ENCODE measurements around the gene SAP30BP. TPM values are rescaled to one million over a fixed set of nuclear protein-coding genes. Genes with fewer than 3 reads are reported as not detected.

SAP30BP gene
- 100 to 1,000 TPM in 2 of 4 donors, 10 to 100 TPM in 2; 65.3 to 117 (median 101) TPM for total RNA-seq

DNA sequence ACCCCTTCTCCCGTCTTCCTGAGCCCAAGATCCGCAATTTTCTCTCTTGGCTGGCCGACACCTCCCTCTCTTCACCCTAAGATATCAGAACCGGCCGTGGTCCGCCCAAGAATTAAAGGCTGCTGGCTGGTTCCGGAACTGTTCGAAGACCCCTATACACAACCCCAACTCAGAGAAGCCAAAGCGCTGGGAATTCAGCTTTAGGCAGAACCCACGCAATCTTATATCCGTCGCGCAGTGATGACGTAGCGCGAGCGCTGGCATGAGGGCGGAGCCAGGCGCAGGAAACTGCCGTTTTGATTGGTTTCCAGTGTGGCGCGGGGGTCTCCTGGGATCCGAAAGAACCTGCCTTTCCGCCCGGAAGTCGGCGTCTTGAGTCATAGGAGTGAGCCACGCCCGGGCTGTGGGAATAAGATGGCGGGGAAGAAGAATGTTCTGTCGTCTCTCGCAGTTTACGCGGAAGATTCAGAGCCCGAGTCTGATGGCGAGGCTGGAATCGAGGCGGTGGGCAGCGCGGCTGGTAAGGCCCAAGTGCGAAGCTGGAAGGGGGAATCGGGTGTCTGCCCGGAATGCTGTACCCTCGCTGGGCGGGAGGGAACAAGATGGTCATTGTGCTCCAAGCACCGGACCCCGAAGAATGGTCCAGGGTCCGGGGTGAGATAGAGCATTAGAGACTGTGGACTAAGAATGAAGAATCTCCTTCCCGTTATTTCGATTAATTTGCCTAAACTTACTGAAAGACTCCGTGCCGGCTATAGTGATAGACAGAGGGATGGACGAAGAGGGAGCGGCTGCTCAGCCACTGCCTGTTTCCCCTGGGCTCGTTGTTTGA, at the start of gene SAP30BP, which contains the start of gene RECQL5:
SAP30BP (plus strand) TSS at position 380 of the 832 bp plus-strand sequence; CDS start at position 415, 35 bp downstream.
RECQL5 (minus strand) TSS at position 196 of the 832 bp plus-strand sequence. CDS start 597 bp downstream, outside the sequence.
- peaks cover 0 to 26% (median 6%) of the 10 kb centered on the region in 4 donors for H3K4me1 ChIP-seq
- H3K4me3 ChIP-seq: peak within 1 kb of the TSS; percentile 85 to 98 (median 92)
- H3K27me3 ChIP-seq: no peaks in the 10 kb centered on the region
- peak; percentile 83 to 85 for TF ChIP-seq POLR2A (IDR thresholded peaks at IDR 0.05)
- TF ChIP-seq, protein P1, sequence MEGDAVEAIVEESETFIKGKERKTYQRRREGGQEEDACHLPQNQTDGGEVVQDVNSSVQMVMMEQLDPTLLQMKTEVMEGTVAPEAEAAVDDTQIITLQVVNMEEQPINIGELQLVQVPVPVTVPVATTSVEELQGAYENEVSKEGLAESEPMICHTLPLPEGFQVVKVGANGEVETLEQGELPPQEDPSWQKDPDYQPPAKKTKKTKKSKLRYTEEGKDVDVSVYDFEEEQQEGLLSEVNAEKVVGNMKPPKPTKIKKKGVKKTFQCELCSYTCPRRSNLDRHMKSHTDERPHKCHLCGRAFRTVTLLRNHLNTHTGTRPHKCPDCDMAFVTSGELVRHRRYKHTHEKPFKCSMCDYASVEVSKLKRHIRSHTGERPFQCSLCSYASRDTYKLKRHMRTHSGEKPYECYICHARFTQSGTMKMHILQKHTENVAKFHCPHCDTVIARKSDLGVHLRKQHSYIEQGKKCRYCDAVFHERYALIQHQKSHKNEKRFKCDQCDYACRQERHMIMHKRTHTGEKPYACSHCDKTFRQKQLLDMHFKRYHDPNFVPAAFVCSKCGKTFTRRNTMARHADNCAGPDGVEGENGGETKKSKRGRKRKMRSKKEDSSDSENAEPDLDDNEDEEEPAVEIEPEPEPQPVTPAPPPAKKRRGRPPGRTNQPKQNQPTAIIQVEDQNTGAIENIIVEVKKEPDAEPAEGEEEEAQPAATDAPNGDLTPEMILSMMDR (IDR thresholded peaks at IDR 0.05): peak in 1 of 6 experiments; percentile 3
- no peaks in the 10 kb centered on the region for H3K9me3 ChIP-seq
- DNase-seq: peak; percentile 96 to 99 (median 99)
- H3K36me3 ChIP-seq: peaks cover 0 to 42% (median 0%) of the 10 kb centered on the region in 3 donors
- peak within 1 kb of the TSS; percentile 81 to 91 (median 86) for H3K27ac ChIP-seq

DNA sequence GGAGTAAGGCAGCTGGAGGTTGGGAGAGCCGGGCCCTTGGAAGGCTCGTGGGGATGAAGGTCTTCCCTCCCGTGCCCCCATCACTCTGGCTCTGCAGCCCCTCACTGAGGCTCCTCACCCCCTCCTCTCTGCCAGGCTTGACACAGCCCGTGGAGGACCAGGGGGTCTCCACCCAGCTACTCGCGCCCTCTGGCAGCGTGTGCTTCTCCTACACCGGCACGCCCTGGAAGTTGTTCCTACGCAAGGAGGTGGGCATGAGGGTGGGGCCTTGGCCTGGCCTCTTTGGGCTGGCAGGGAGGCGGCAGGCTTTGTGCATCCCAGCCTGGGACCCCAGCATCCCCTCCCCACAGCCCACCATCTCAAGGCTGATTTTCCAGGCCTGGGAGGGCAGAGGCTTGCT, 49.5 kb upstream of the SAP30BP start:
- peaks cover 0 to 46% (median 3%) of the 10 kb centered on the region in 4 donors for H3K4me1 ChIP-seq
- no peaks in the 10 kb centered on the region for H3K27me3 ChIP-seq
- DNase-seq: no peak
- H3K27ac ChIP-seq: peak overlapping the region in 3 of 4 donors; percentile 79 to 98 (median 92)
- peak overlapping the region in 2 of 4 donors; percentile 22 to 32 for H3K4me3 ChIP-seq
- H3K9me3 ChIP-seq: no peaks in the 10 kb centered on the region
- H3K36me3 ChIP-seq: peaks cover 0 to 95% (median 0%) of the 10 kb centered on the region in 3 donors
- TF ChIP-seq, protein P1 (IDR thresholded peaks at IDR 0.05): no peak
- no peak for TF ChIP-seq POLR2A (IDR thresholded peaks at IDR 0.05)

DNA sequence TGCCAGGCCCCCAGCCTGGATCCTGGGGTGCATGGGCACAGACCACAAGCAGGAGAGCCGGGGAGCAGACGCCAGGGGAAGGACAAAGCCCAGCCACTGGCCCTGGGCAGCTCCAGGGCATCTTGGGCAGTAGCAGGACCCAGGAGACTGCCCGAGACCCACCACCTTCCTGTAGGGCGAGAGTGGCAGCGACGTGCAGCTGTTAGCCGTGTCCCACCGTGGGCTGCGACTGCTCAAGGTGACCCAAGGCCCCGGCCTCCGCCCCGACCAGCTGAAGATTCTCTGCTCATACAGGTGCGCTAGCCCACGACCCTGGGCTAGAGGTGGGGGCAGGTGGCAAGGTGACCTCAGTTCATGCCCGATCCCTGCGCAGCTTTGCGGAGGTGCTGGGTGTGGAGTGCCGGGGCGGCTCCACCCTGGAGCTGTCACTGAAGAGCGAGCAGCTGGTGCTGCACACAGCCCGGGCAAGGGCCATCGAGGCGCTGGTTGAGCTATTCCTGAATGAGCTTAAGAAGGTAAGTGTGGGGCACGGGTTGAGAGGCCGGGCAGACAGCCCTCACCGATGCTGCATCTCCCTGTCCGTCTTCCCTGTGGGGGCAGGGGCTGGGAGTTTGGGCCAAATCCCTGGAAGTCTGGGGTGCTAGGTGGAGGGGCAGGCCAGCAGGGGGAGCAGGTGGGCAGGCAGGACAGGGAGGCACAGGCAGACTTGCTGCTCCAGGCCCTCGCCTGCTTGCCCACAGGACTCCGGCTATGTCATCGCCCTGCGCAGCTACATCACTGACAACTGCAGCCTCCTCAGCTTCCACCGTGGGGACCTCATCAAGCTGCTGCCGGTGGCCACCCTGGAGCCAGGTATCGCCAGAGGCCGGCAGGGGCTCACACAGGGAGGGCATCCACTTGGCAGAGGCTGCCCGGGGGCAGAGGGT, 47.4 kb upstream of the SAP30BP start:
- no peak overlapping the region for H3K4me3 ChIP-seq
- peaks cover 0 to 93% (median 0%) of the 10 kb centered on the region in 3 donors for H3K36me3 ChIP-seq
- H3K27me3 ChIP-seq: no peaks in the 10 kb centered on the region
- DNase-seq: no peak
- H3K27ac ChIP-seq: peak overlapping the region in 1 of 4 donors; percentile 98
- no peak for TF ChIP-seq POLR2A (IDR thresholded peaks at IDR 0.05)
- TF ChIP-seq, protein P1 (IDR thresholded peaks at IDR 0.05): peak in 3 of 6 experiments; percentile 15 to 34 (median 15)
- H3K4me1 ChIP-seq: peaks cover 0 to 28% (median 3%) of the 10 kb centered on the region in 4 donors
- no peaks in the 10 kb centered on the region for H3K9me3 ChIP-seq

DNA sequence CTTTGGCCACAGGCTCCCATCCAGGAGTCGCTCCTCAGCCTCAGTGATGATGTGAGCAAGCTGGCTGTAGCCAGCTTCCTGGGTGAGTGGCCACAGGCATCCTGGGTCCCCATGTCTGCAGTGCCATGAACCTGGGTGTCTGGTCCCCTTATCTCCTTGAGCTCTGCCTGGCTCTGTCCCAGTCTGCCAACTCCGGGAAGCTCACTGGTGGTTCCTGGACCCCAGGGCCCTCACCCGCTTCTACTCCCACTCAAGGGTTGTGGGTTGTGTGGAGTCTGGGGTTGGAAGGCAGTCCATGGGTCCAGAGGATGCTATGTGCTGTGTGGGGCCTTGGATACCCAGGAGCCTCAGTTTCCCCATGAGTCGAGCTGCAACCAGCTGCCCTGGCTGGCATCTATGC, 45.6 kb upstream of the SAP30BP start:
- H3K27me3 ChIP-seq: no peaks in the 10 kb centered on the region
- peaks cover 0 to 11% (median 3%) of the 10 kb centered on the region in 4 donors for H3K4me1 ChIP-seq
- no peak overlapping the region for H3K4me3 ChIP-seq
- TF ChIP-seq, protein P1 (IDR thresholded peaks at IDR 0.05): no peak
- no peak for TF ChIP-seq POLR2A (IDR thresholded peaks at IDR 0.05)
- peaks cover 0 to 93% (median 0%) of the 10 kb centered on the region in 3 donors for H3K36me3 ChIP-seq
- H3K9me3 ChIP-seq: no peaks in the 10 kb centered on the region
- DNase-seq: no peak
- H3K27ac ChIP-seq: peak overlapping the region in 1 of 4 donors; percentile 98

DNA sequence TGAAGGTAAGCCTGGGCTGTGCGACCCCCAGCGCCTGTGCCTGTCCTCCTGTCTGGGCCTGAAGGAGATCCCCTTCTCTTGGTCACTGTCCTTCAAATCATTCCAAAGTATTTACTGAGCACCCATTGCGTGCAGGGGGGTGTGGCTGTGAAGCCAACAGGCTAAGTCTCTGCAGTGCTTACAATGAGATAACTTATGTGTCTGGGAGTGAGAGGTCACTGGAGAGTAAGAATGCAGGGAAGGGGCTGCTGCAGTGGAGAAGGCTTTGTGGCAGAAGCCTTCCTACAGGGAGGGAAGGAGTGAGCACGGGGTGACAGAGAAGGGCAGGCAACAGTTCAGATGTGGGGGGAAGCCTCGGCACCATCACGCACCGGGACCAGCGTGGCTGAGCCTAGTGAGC, 45.1 kb upstream of the SAP30BP start:
- peak overlapping the region in 1 of 4 donors; percentile 30 for H3K27ac ChIP-seq
- H3K36me3 ChIP-seq: peaks cover 0 to 94% (median 0%) of the 10 kb centered on the region in 3 donors
- H3K4me3 ChIP-seq: no peak overlapping the region
- TF ChIP-seq POLR2A (IDR thresholded peaks at IDR 0.05): no peak
- TF ChIP-seq, protein P1 (IDR thresholded peaks at IDR 0.05): no peak
- H3K27me3 ChIP-seq: no peaks in the 10 kb centered on the region
- H3K9me3 ChIP-seq: no peaks in the 10 kb centered on the region
- peaks cover 0 to 5% (median 2%) of the 10 kb centered on the region in 4 donors for H3K4me1 ChIP-seq
- no peak for DNase-seq

Data from Peyer's patch (tissue), 4 donors.